ENCODE results near the gene EPB42. TPM values are rescaled to one million over a fixed set of nuclear protein-coding genes. Genes with fewer than 3 reads are reported as not detected.

Gene EPB42
- total RNA-seq, 4 donors from 2014 or later: not detected

DNA sequence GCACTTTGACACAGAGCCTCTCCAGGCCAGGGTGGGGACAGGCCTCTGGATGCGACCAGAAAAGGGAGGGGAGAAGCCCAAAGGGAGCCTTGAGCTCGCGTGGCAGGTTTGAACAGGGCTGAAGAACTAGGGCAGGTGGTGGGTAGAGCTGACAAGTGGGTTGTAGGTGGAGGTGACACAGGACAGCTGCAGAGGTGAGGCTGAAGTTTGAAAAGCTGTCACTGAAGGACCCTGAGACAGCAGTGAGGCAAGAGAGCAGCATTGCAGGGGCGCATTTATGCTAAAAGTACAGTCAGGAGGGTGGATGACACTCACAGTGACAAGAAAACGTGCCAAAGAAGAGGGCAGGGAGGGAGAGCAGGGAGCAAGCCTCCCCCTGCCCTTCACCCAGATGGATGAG, 21.8 kb upstream of the EPB42 start:
- no peak overlapping the region for H3K27ac ChIP-seq
- WGBS, 2 donors: 61 to 67% methylated on average over 5 of the region's 5 CpGs
- H3K36me3 ChIP-seq: no peaks in the 10 kb centered on the region
- TF ChIP-seq POLR2A (IDR thresholded peaks at IDR 0.05): no peak
- TF ChIP-seq, protein P1, sequence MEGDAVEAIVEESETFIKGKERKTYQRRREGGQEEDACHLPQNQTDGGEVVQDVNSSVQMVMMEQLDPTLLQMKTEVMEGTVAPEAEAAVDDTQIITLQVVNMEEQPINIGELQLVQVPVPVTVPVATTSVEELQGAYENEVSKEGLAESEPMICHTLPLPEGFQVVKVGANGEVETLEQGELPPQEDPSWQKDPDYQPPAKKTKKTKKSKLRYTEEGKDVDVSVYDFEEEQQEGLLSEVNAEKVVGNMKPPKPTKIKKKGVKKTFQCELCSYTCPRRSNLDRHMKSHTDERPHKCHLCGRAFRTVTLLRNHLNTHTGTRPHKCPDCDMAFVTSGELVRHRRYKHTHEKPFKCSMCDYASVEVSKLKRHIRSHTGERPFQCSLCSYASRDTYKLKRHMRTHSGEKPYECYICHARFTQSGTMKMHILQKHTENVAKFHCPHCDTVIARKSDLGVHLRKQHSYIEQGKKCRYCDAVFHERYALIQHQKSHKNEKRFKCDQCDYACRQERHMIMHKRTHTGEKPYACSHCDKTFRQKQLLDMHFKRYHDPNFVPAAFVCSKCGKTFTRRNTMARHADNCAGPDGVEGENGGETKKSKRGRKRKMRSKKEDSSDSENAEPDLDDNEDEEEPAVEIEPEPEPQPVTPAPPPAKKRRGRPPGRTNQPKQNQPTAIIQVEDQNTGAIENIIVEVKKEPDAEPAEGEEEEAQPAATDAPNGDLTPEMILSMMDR (IDR thresholded peaks at IDR 0.05): no peak
- no peak for DNase-seq
- intact Hi-C loops (cut with DNase I): no loop called here
- H3K9me3 ChIP-seq: no peaks in the 10 kb centered on the region
- H3K4me1 ChIP-seq: no peaks in the 10 kb centered on the region
- no peak overlapping the region for H3K4me3 ChIP-seq (replicated peaks in 1 of 3)
- H3K27me3 ChIP-seq: no peaks in the 10 kb centered on the region

DNA sequence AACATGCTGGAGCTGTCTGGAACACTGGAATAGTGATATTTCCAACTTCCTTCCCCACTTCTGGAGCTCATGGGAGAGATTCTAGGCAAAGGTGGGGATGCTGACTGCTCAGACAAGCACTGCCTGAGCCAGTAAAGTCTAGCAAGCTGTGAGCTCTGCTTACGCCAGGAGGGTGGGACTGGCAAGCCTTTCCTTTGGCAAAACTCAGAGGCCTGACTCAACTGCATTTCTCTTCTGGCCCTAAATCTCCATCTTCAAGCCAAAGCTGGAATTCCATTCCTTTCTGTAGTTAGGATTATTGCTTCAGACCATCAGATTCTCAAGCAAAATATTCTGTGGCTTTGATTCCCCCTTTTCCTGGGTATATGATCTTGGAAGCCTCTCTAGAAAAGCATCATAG, 20.3 kb upstream of the EPB42 start:
- Histone ChIP-seq H3K4me1 (no peaks in the 10 kb centered on the region), H3K9me3 (no peaks in the 10 kb centered on the region), H3K4me3 (replicated peaks in 1 of 3) (no peak overlapping the region), H3K27ac (no peak overlapping the region), H3K36me3 (no peaks in the 10 kb centered on the region), H3K27me3 (no peaks in the 10 kb centered on the region)
- TF ChIP-seq, protein P1 (IDR thresholded peaks at IDR 0.05): no peak
- no peak for TF ChIP-seq POLR2A (IDR thresholded peaks at IDR 0.05)
- WGBS, 2 donors: 83 to 93% methylated on average over 1 of the region's 1 CpG
- intact Hi-C loops (cut with DNase I): no loop called here
- DNase-seq: no peak

DNA sequence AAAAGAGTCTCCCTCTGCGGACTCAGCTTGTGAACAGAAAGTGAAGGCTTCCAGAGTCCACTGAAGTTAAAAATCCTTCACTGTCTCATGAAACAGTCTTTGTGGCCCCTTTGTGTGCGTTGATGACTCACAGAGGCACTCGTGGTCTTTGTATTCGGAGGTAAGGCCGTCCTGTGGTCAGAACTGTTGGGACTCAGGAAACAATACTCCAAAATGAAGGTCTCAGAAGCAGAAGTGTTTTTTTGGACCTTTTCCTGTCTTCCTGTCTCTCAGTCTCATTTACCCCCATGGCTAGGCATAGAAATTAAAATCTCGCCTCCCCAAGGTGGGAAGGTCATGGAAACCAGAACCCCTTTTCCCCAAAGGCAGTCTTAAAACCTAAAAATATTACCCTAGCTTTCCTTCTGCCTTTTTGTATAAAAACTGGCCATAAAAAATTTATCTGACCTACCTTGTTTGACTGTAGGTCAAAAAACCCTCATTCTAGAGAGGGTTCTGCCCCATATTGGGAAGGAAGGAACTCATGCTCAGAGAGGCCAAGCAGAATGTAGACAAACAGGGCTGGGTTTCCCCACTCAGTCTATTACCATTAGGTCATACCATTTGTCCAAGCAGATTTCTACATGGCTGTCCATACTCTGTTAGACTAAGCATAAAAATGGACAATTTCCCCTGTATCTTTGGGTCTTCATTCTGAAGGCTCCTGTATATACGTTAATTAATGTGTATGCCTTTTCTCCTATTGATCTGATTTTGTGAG, 19.1 kb upstream of the EPB42 start:
- WGBS, 2 donors: 79 to 87% methylated on average over 7 of the region's 7 CpGs
- Histone ChIP-seq H3K9me3 (no peaks in the 10 kb centered on the region), H3K36me3 (no peaks in the 10 kb centered on the region), H3K4me3 (replicated peaks in 1 of 3) (no peak overlapping the region), H3K27me3 (no peaks in the 10 kb centered on the region), H3K4me1 (no peaks in the 10 kb centered on the region), H3K27ac (no peak overlapping the region)
- TF ChIP-seq POLR2A (IDR thresholded peaks at IDR 0.05): no peak
- TF ChIP-seq, protein P1 (IDR thresholded peaks at IDR 0.05): no peak
- intact Hi-C loops (cut with DNase I): no loop called here
- no peak for DNase-seq

DNA sequence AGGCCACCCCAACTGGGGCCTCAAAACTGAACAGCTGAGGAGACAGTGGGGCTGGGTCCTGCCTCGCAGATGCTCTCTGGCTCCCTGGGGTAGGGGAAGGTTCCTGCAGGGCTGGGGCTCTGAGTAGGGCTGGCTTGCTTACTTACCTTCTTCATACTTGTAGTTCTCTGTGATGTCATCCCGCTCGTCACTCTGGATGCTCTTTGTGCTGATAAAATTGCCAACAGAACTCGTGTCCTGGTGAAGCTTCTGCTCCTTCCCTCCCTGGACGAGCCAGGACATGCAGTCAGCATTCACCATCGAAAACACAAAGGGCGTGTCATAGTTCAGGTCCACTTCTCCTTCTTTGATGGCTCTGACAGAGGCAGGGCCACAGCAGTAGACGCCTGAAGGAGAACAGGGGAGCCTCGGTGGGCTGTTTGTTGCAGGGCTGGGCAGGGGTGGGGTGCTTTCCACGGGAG, 17.9 kb upstream of the EPB42 start:
- WGBS, 2 donors: 76 to 82% methylated on average over 10 of the region's 10 CpGs
- Histone ChIP-seq H3K4me1 (no peaks in the 10 kb centered on the region), H3K27ac (no peak overlapping the region), H3K27me3 (no peaks in the 10 kb centered on the region), H3K9me3 (no peaks in the 10 kb centered on the region), H3K36me3 (no peaks in the 10 kb centered on the region), H3K4me3 (replicated peaks in 1 of 3) (no peak overlapping the region)
- intact Hi-C loops (cut with DNase I): no loop called here
- no peak for TF ChIP-seq POLR2A (IDR thresholded peaks at IDR 0.05)
- TF ChIP-seq, protein P1 (IDR thresholded peaks at IDR 0.05): no peak
- DNase-seq: no peak

DNA sequence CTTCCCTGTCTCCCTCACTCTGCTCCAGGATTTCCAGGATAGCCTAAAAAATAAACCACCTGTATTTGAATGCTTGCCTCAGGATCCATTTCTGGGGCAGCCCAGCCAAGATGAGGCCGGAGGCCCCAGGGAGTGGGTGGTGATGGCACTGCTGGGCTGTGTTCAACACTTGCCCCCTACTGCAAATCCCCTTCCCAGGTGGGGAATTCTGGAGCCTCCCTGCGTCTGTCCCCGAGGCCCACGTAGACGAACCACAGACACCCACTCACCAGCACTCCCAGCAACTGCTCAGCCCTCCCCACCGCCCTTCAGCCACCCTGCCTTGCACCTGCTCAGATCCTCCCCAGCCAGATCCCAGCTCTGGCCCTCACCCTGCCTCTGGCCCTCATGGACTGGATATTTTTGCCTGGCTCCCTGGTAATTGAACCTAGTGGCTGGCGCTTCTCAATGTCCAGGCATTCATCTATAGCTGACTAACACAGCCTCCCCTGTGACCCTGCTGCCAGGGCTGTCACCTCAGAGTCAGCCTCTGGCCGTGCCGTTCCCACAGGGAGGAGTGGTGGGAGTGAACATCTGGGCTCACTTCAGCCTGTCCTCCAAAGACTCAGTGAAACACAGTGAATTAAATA, 17.1 kb upstream of the EPB42 start:
- Histone ChIP-seq H3K9me3 (no peaks in the 10 kb centered on the region), H3K4me1 (no peaks in the 10 kb centered on the region), H3K36me3 (no peaks in the 10 kb centered on the region), H3K4me3 (replicated peaks in 1 of 3) (no peak overlapping the region), H3K27ac (no peak overlapping the region), H3K27me3 (no peaks in the 10 kb centered on the region)
- DNase-seq: no peak
- 75 to 84% methylated on average over 9 of the region's 9 CpGs for WGBS, 2 donors
- TF ChIP-seq, protein P1 (IDR thresholded peaks at IDR 0.05): no peak
- TF ChIP-seq POLR2A (IDR thresholded peaks at IDR 0.05): no peak
- intact Hi-C loops (cut with DNase I): no loop called here

Measured in thyroid gland (tissue), 4 donors.